ENCODE measurements around the gene MAGI2. TPM values are rescaled to one million over a fixed set of nuclear protein-coding genes. Genes with fewer than 3 reads are reported as not detected.

Gene MAGI2
- polyA plus RNA-seq, 3 donors = 0.03 to 0.11 TPM; not detected in 1

GRCh38 chr7:79130715-79131114 lies 322.8 kb downstream of the MAGI2 start:
- no peak for DNase-seq
- peaks cover 0 to 3% of the 10 kb centered on the region in 2 donors for H3K9me3 ChIP-seq (replicated peaks in 1 of 2; ENCODE audit: control insufficient read depth in 1 of 2, insufficient read depth in 1 of 2, low read length in 2 of 2)
- no peak overlapping the region for H3K4me2 ChIP-seq (replicated peaks; ENCODE audit: extremely low read depth, low read length, poor library complexity, severe bottlenecking)
- Mint-ChIP-seq H3K36me3 (no peaks in the 10 kb centered on the region), H3K27me3 (ENCODE audit: low read depth in 3 of 3) (peaks cover 0 to 2% (median 0%) of the 10 kb centered on the region in 3 donors), H3K4me1 (no peaks in the 10 kb centered on the region), H3K9me3 (peaks cover 0 to 7% (median 2%) of the 10 kb centered on the region in 7 donors), H3K4me3 (no peak overlapping the region), H3K27ac (no peak overlapping the region)
- H3K9ac ChIP-seq (ENCODE audit: insufficient read depth, low read length, poor library complexity, severe bottlenecking) = no peak overlapping the region
- H3K27me3 ChIP-seq (ENCODE audit: control insufficient read depth in 2 of 2, insufficient read depth in 2 of 2, low read length in 2 of 2) = no peaks in the 10 kb centered on the region
- no peak overlapping the region for H2AFZ ChIP-seq (ENCODE audit: insufficient read depth, low read depth, low read length, poor library complexity, severe bottlenecking)
- no peaks in the 10 kb centered on the region for H3K79me2 ChIP-seq (ENCODE audit: insufficient read depth, low read length)
- intact Hi-C loops (cut with micrococcal nuclease) = no loop called here
- H4K20me1 ChIP-seq (ENCODE audit: insufficient read depth, low read length) = no peaks in the 10 kb centered on the region
- H3K4me1 ChIP-seq (ENCODE audit: control insufficient read depth in 1 of 2, insufficient read depth in 2 of 2, low read length in 2 of 2) = no peaks in the 10 kb centered on the region
- no peak overlapping the region for H3K4me3 ChIP-seq (replicated peaks in 1 of 3; ENCODE audit: low read depth in 2 of 3, low read length in 3 of 3)
- TF ChIP-seq CTCF (IDR thresholded peaks at IDR 0.05) = no peak
- no peaks in the 10 kb centered on the region for H3K36me3 ChIP-seq (replicated peaks in 1 of 2; ENCODE audit: control insufficient read depth in 1 of 2, insufficient read depth in 2 of 2, low read length in 2 of 2)
- no CpG with 5 or more reads among the region's 1 CpG for WGBS (ENCODE audit: insufficient coverage)
- no peak overlapping the region for H3K27ac ChIP-seq (ENCODE audit: low read depth in 1 of 2, low read length in 2 of 2)

GRCh38 chr7:79124331-79124730 lies 329.1 kb downstream of the MAGI2 start:
- H3K4me3 Mint-ChIP-seq = no peak overlapping the region
- DNase-seq = no peak
- H2AFZ ChIP-seq (ENCODE audit: insufficient read depth, low read depth, low read length, poor library complexity, severe bottlenecking) = no peak overlapping the region
- no peak overlapping the region for H3K9ac ChIP-seq (ENCODE audit: insufficient read depth, low read length, poor library complexity, severe bottlenecking)
- H3K4me1 ChIP-seq (ENCODE audit: control insufficient read depth in 1 of 2, insufficient read depth in 2 of 2, low read length in 2 of 2) = no peaks in the 10 kb centered on the region
- intact Hi-C loops (cut with micrococcal nuclease) = no loop called here
- no peaks in the 10 kb centered on the region for H3K79me2 ChIP-seq (ENCODE audit: insufficient read depth, low read length)
- H3K4me1 Mint-ChIP-seq = no peaks in the 10 kb centered on the region
- WGBS (ENCODE audit: insufficient coverage) = 100% methylated on average over 1 of the region's 2 CpGs
- H3K27ac Mint-ChIP-seq = no peak overlapping the region
- no peaks in the 10 kb centered on the region for H3K27me3 ChIP-seq (ENCODE audit: control insufficient read depth in 2 of 2, insufficient read depth in 2 of 2, low read length in 2 of 2)
- TF ChIP-seq CTCF (IDR thresholded peaks at IDR 0.05) = no peak
- H4K20me1 ChIP-seq (ENCODE audit: insufficient read depth, low read length) = no peaks in the 10 kb centered on the region
- H3K9me3 Mint-ChIP-seq = peaks cover 2 to 17% (median 4%) of the 10 kb centered on the region in 7 donors
- H3K4me2 ChIP-seq (replicated peaks; ENCODE audit: extremely low read depth, low read length, poor library complexity, severe bottlenecking) = no peak overlapping the region
- H3K27me3 Mint-ChIP-seq (ENCODE audit: low read depth in 3 of 3) = peaks cover 0 to 3% (median 2%) of the 10 kb centered on the region in 3 donors
- no peak overlapping the region for H3K4me3 ChIP-seq (replicated peaks in 1 of 3; ENCODE audit: low read depth in 2 of 3, low read length in 3 of 3)
- no peaks in the 10 kb centered on the region for H3K9me3 ChIP-seq (replicated peaks in 1 of 2; ENCODE audit: control insufficient read depth in 1 of 2, insufficient read depth in 1 of 2, low read length in 2 of 2)
- H3K27ac ChIP-seq (ENCODE audit: low read depth in 1 of 2, low read length in 2 of 2) = no peak overlapping the region
- no peaks in the 10 kb centered on the region for H3K36me3 ChIP-seq (replicated peaks in 1 of 2; ENCODE audit: control insufficient read depth in 1 of 2, insufficient read depth in 2 of 2, low read length in 2 of 2)
- H3K36me3 Mint-ChIP-seq = no peaks in the 10 kb centered on the region

All from CD14-positive monocyte (primary cell).